HepG2 (cell line): ENCODE data around the gene RBBP6.

ENCODE experiments used
- JUND ChIP-seq: sonication (generic); formaldehyde crosslinking; IDR thresholded peaks from 2 replicates; pipeline ENCODE4 v1.8.0; 2022; ENCODE audit warnings: mild to moderate bottlenecking, missing genetic modification reagents
- KDM1A ChIP-seq: IDR thresholded peaks from 2 replicates; pipeline ENCODE4 v1.6.1; 2016; ENCODE audit warnings: missing compliant biosample characterization
- SNAPC2 ChIP-seq: sonication (generic); formaldehyde crosslinking; IDR thresholded peaks from 2 replicates; pipeline ENCODE4 v1.8.1; 2022; ENCODE audit warnings: mild to moderate bottlenecking, missing genetic modification reagents
- ZFP41 ChIP-seq: sonication (generic); formaldehyde crosslinking; IDR thresholded peaks from 2 replicates; pipeline ENCODE4 v1.4.0; 2020; ENCODE audit warnings: mild to moderate bottlenecking, missing genetic modification reagents, borderline replicate concordance
- ZNF160 ChIP-seq: sonication (generic); formaldehyde crosslinking; IDR thresholded peaks from 2 replicates; pipeline ENCODE4 v1.8.0; 2022; ENCODE audit warnings: mild to moderate bottlenecking, inconsistent platforms, missing genetic modification reagents
- ZNF670 ChIP-seq: sonication (generic); formaldehyde crosslinking; IDR thresholded peaks from 2 replicates; pipeline ENCODE4 v1.8.0; 2022; ENCODE audit warnings: mild to moderate bottlenecking, missing genetic modification reagents, borderline replicate concordance
- ZNF737 ChIP-seq: sonication (generic); formaldehyde crosslinking; IDR thresholded peaks from 2 replicates; pipeline ENCODE4 v1.5.0; 2020; ENCODE audit warnings: missing genetic modification reagents, mild to moderate bottlenecking, borderline replicate concordance
- TF ChIP-seq, protein P1 (sequence below): sonication (generic); formaldehyde crosslinking; IDR thresholded peaks from 2 replicates; pipeline ENCODE4 v1.5.0; 2020; ENCODE audit warnings: mild to moderate bottlenecking, missing genetic modification reagents, moderate library complexity

DNA sequence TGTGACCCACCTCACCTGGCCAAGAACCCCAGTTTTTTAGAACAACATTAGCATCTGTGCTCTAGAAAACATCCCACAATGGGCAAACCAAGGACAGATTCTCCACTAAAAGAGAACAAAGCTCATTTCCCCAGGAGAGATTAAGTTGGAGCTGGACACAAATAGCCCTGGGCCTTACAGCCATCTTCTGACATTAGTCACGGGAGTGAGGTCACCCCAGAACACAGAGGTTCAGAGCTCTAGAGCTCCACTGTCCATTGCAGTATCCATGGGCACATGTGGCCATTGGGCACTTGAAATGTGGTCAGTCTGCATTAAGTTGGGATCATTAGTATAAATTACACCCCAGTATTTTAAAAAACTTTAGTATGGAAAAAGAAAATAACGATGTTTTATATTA, 47.6 kb upstream of the RBBP6 start:
- TF ChIP-seq ZFP41 (CRISPR knock-in tag) (no peak), SNAPC2 (CRISPR knock-in tag) (no peak), ZNF160 (CRISPR knock-in tag) (no peak), JUND (CRISPR knock-in tag) (no peak), KDM1A (CRISPR knock-in tag) (no peak), ZNF737 (no peak), ZNF670 (no peak)
- TF ChIP-seq, protein P1, sequence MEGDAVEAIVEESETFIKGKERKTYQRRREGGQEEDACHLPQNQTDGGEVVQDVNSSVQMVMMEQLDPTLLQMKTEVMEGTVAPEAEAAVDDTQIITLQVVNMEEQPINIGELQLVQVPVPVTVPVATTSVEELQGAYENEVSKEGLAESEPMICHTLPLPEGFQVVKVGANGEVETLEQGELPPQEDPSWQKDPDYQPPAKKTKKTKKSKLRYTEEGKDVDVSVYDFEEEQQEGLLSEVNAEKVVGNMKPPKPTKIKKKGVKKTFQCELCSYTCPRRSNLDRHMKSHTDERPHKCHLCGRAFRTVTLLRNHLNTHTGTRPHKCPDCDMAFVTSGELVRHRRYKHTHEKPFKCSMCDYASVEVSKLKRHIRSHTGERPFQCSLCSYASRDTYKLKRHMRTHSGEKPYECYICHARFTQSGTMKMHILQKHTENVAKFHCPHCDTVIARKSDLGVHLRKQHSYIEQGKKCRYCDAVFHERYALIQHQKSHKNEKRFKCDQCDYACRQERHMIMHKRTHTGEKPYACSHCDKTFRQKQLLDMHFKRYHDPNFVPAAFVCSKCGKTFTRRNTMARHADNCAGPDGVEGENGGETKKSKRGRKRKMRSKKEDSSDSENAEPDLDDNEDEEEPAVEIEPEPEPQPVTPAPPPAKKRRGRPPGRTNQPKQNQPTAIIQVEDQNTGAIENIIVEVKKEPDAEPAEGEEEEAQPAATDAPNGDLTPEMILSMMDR (CRISPR knock-in tag): no peak
